GM23338 (cell line): Measurements from ENCODE around the gene CLSTN2. TPM values are rescaled to one million over a fixed set of nuclear protein-coding genes. Genes with fewer than 3 reads are reported as not detected.

Experiments
- ATAC-seq: fragments of 200-7000 bp; cut with Tn5 transposase; 3 replicates; pipeline ENCODE4 v1.9.1; 2020
- DNase-seq: peaks from one replicate; pipeline ENCODE4 v3.0.0-alpha.2; 2015; ENCODE audit warnings: low spot score
- H2AFZ ChIP-seq: fragments of 200-600 bp; sonication (generic); 2 replicates; pipeline ENCODE4 v1.8.0; 2016; ENCODE audit warnings: antibody characterized with exemption, mild to moderate bottlenecking, moderate library complexity
- H3F3A ChIP-seq: fragments of 200-600 bp; sonication (generic); replicated peaks from 2 replicates; pipeline ENCODE4 v1.8.0; 2017; ENCODE audit warnings: antibody characterized with exemption, mixed run types, low read depth
- H3K27ac ChIP-seq: fragments of 200-600 bp; sonication (generic); 2 replicates; pipeline ENCODE4 v1.6.1; 2016; ENCODE audit warnings: low read depth
- H3K27me3 ChIP-seq: fragments of 200-600 bp; sonication (generic); 2 replicates; pipeline ENCODE4 v1.8.0; 2016; ENCODE audit warnings: mild to moderate bottlenecking, mixed run types, moderate library complexity; ENCODE audit not compliant: insufficient read depth
- H3K36me3 ChIP-seq: fragments of 200-600 bp; sonication (generic); 2 replicates; pipeline ENCODE4 v1.8.0; 2016; ENCODE audit warnings: mild to moderate bottlenecking; ENCODE audit not compliant: insufficient read depth
- H3K4me1 ChIP-seq: fragments of 200-600 bp; sonication (generic); 2 replicates; pipeline ENCODE4 v1.8.0; 2016; ENCODE audit warnings: mild to moderate bottlenecking, moderate library complexity; ENCODE audit not compliant: insufficient read depth
- H3K4me2 ChIP-seq: fragments of 200-600 bp; sonication (generic); 2 replicates; pipeline ENCODE4 v1.7.1; 2017; ENCODE audit warnings: mixed run types
- H3K4me3 ChIP-seq: fragments of 200-600 bp; sonication (generic); 2 replicates; pipeline ENCODE4 v1.6.1; 2016; ENCODE audit warnings: mixed run types
- H3K79me2 ChIP-seq: fragments of 200-600 bp; sonication (generic); replicated peaks from 2 replicates; pipeline ENCODE4 v1.8.0; 2017; ENCODE audit warnings: mild to moderate bottlenecking; ENCODE audit not compliant: insufficient read depth
- H3K9me2 ChIP-seq: fragments of 200-600 bp; sonication (generic); 2 replicates; pipeline ENCODE4 v1.8.0; 2017; ENCODE audit not compliant: insufficient read depth
- H4K20me1 ChIP-seq: fragments of 200-600 bp; sonication (generic); replicated peaks from 2 replicates; pipeline ENCODE4 v1.8.0; 2017; ENCODE audit warnings: mild to moderate bottlenecking; ENCODE audit not compliant: insufficient read depth
- H3K27ac Mint-ChIP-seq: 2 replicates; pipeline ENCODE4 v1.8.0; 2020; ENCODE audit warnings: inconsistent platforms, mild to moderate bottlenecking, moderate library complexity, mixed read lengths
- H3K27me3 Mint-ChIP-seq: 3 replicates; pipeline ENCODE4 v1.8.0; 2022; ENCODE audit warnings: low read depth, mild to moderate bottlenecking, moderate library complexity, mixed read lengths, inconsistent platforms; ENCODE audit not compliant: insufficient read depth, poor library complexity
- H3K36me3 Mint-ChIP-seq: 3 replicates; pipeline ENCODE4 v1.8.0; 2021; ENCODE audit warnings: low read depth, mild to moderate bottlenecking, inconsistent platforms, moderate library complexity, mixed read lengths
- H3K4me1 Mint-ChIP-seq: 3 replicates; pipeline ENCODE4 v1.8.0; 2020; ENCODE audit warnings: mild to moderate bottlenecking, inconsistent platforms, mixed read lengths
- H3K4me3 Mint-ChIP-seq: 3 replicates; pipeline ENCODE4 v1.8.0; 2021; ENCODE audit warnings: moderate library complexity, mild to moderate bottlenecking, inconsistent platforms, mixed read lengths
- H3K9me3 Mint-ChIP-seq: 3 replicates; pipeline ENCODE4 v1.8.0; 2020; ENCODE audit warnings: moderate library complexity, mild to moderate bottlenecking, inconsistent platforms, mixed read lengths
- CREB1 ChIP-seq: fragments of 250-450 bp; sonication (Bioruptor Pico); IDR thresholded peaks from 2 replicates; pipeline ENCODE4 v1.5.0; 2020; ENCODE audit warnings: low read depth, mild to moderate bottlenecking, moderate library complexity
- ETS1 ChIP-seq: IDR thresholded peaks from 2 replicates; pipeline ENCODE4 v1.6.1; 2016; ENCODE audit warnings: antibody characterized with exemption
- EZH2 ChIP-seq: fragments of 200-600 bp; sonication (generic); IDR thresholded peaks from one replicate; pipeline ENCODE4 v1.8.0; 2017; ENCODE audit warnings: antibody characterized with exemption, mild to moderate bottlenecking, low read depth; ENCODE audit not compliant: unreplicated experiment
- EZH2phosphoT487 ChIP-seq: fragments of 200-600 bp; sonication (generic); IDR thresholded peaks from one replicate; pipeline ENCODE4 v1.8.1; 2018; ENCODE audit warnings: antibody characterized with exemption; ENCODE audit not compliant: unreplicated experiment
- JUNB ChIP-seq: IDR thresholded peaks from one replicate; pipeline ENCODE4 v1.6.1; 2016; ENCODE audit warnings: antibody characterized with exemption; ENCODE audit not compliant: unreplicated experiment
- NANOG ChIP-seq: IDR thresholded peaks from 2 replicates; pipeline ENCODE4 v1.6.1; 2016; ENCODE audit warnings: antibody characterized with exemption, borderline replicate concordance
- polyA plus RNA-seq: library from polyadenylated mRNA; unstranded; fragments of >200 nt; fragmentation: Nextera tagmentation; extraction: Ambion mirVana; gene quantifications from 2 replicates; pipeline ENCODE4 v1.2.1, GENCODE V29; 2016
- total RNA-seq: library from RNA; depleted of rRNA; stranded (reverse); fragments of >200 nt; shearing (Covaris generic); gene quantifications from 2 replicates; pipeline ENCODE4 v1.2.3, GENCODE V29; 2014
- TF ChIP-seq, protein P1 (sequence below), 2 experiments: fragments of 200-600 bp in 1 of 2; sonication (generic) in 1 of 2; conservative IDR thresholded peaks; 2 replicates each; pipeline versions ENCODE4 v1.5.1 to v1.6.1; 2016 to 2017; ENCODE audit warnings: antibody characterized with exemption in 2 of 2, low read depth in 2 of 2, mild to moderate bottlenecking in 2 of 2, moderate library complexity in 1 of 2

Gene CLSTN2
- total and polyA plus RNA-seq, 2 experiments from 2014 or later = 0.11 to 0.83 TPM

DNA sequence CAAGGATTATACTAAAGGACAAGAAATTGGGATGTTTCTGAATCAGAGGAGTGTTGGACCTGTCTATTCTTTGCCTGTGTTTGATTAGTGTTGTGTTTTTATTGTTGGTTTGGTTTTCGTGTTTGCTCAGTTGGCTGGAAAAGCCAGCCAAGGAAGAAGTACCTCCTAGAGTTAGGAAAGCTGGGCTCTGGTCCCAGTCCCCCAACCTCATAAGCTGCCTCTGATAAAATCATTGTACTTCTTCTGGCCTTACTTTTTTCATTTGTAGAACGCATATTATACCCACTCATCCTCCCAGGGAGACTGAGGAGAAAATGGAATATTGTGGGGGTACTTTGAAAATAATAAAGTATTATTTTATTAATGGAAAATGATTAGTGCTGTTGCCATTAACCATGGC is 565.5 kb downstream of the CLSTN2 start (continued):
- TF ChIP-seq CREB1 = no peak

GRCh38 chr3:140501061-140501769 is 566.2 kb downstream of the CLSTN2 start:
- Mint-ChIP-seq H3K36me3 (no peaks in the 10 kb centered on the region), H3K4me1 (peaks cover 26% of the 10 kb centered on the region), H3K9me3 (peaks cover 3% of the 10 kb centered on the region; the same call in 1 of the 3 replicates), H3K27ac (no peak overlapping the region), H3K4me3 (no peak overlapping the region), H3K27me3 (peaks cover 3% of the 10 kb centered on the region)
- Histone ChIP-seq H3K79me2 (no peaks in the 10 kb centered on the region), H3K27me3 (no peaks in the 10 kb centered on the region), H3K4me3 (no peak overlapping the region), H3K4me2 (no peak overlapping the region), H4K20me1 (no peaks in the 10 kb centered on the region), H3K4me1 (peaks cover 21% of the 10 kb centered on the region), H3F3A (no peaks in the 10 kb centered on the region), H3K36me3 (no peaks in the 10 kb centered on the region), H2AFZ (peak overlapping the region; percentile 39; the same call in 1 of the 2 replicates), H3K9me2 (0 out of 2 replicates have a peak, but pooled peaks cover 8% of the 10 kb centered on the region), H3K27ac (no peak overlapping the region)
- TF ChIP-seq NANOG (no peak), JUNB (no peak), ETS1 (no peak), EZH2phosphoT487 (no peak)
- TF ChIP-seq, protein P1, sequence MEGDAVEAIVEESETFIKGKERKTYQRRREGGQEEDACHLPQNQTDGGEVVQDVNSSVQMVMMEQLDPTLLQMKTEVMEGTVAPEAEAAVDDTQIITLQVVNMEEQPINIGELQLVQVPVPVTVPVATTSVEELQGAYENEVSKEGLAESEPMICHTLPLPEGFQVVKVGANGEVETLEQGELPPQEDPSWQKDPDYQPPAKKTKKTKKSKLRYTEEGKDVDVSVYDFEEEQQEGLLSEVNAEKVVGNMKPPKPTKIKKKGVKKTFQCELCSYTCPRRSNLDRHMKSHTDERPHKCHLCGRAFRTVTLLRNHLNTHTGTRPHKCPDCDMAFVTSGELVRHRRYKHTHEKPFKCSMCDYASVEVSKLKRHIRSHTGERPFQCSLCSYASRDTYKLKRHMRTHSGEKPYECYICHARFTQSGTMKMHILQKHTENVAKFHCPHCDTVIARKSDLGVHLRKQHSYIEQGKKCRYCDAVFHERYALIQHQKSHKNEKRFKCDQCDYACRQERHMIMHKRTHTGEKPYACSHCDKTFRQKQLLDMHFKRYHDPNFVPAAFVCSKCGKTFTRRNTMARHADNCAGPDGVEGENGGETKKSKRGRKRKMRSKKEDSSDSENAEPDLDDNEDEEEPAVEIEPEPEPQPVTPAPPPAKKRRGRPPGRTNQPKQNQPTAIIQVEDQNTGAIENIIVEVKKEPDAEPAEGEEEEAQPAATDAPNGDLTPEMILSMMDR (conservative IDR thresholded peaks at IDR 0.05; ENCODE audit: low read depth in 2 of 2) = no peak
- DNase-seq (no peak), ATAC-seq (no peak)

DNA sequence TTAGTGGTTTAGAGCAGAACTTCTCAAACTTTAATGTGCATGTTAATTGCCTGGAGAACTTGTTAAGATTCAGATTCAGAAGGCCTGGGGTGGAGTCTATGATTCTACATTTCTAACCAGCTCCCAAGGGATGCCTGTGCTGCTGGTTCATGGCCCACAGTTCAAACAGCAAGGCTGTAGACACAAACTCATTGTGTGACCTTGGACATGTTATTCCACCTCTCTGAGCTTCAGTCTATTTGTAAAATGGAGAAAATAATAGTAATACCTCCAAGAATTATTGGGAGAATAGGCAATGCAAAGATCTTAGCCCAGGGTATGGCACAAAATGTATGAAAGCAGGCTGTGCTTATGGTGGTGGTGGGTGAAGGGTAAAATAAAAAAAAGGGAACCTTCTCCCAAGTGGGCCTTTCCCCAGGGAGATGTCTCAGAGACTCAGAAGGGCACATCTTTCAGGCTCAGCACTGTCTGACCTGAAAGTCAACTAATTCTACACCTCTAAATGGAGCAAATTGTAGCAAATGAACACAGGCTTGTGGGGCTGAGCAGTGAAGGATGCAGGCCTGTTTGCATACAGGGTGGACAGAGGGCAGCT is 566.9 kb downstream of the CLSTN2 start:
- H3K9me2 ChIP-seq = 0 out of 2 replicates have a peak, but pooled peaks cover 8% of the 10 kb centered on the region
- no peak for ATAC-seq
- Mint-ChIP-seq H3K27me3 (peaks cover 5% of the 10 kb centered on the region), H3K27ac (no peak overlapping the region), H3K4me3 (no peak overlapping the region), H3K9me3 (0 out of 3 replicates have a peak, but pooled peaks cover 3% of the 10 kb centered on the region), H3K36me3 (no peaks in the 10 kb centered on the region), H3K4me1 (peaks cover 30% of the 10 kb centered on the region)
- H3K4me1 ChIP-seq = peaks cover 24% of the 10 kb centered on the region
- H4K20me1 ChIP-seq = no peaks in the 10 kb centered on the region
- H3K27ac ChIP-seq = no peak overlapping the region
- TF ChIP-seq NANOG (no peak), EZH2 (no peak)
- H3K27me3 ChIP-seq = no peaks in the 10 kb centered on the region
- no peaks in the 10 kb centered on the region for H3K36me3 ChIP-seq
- DNase-seq = no peak
- H3F3A ChIP-seq = no peaks in the 10 kb centered on the region
- H3K4me2 ChIP-seq = no peak overlapping the region
- no peak overlapping the region for H3K4me3 ChIP-seq
- H2AFZ ChIP-seq = no peak overlapping the region; the same call in 1 of the 2 replicates
- H3K79me2 ChIP-seq = no peaks in the 10 kb centered on the region
